Cardiac septum (tissue), 1 donor: Measurements from ENCODE around the gene ATXN3. TPM values are rescaled to one million over a fixed set of nuclear protein-coding genes. Genes with fewer than 3 reads are reported as not detected.
A peak's percentile ranks its signal among the peaks of the same experiment; 100 is the strongest.
"Not testable (repeated sequence)": the region's sequence is repeated elsewhere in the genome, so short reads cannot be mapped to it uniquely, and the experiment has no call there.

Experiments
- DNase-seq: peaks from one replicate; pipeline ENCODE4 v3.0.0-alpha.2; 2020; ENCODE audit warnings: low spot score
- intact Hi-C: fragments of 100-400 bp; cut with DNase I; formaldehyde crosslinking; loops from one replicate; pipeline ENCODE4 v1.14.0; 2022
- total RNA-seq: library from RNA; stranded (reverse); fragmentation: NEBNext Ultra II Directional; extraction: Animal tissue kit (Norgen Biotek cat#: 25700); gene quantifications from one replicate; pipeline ENCODE4 v1.2.1, GENCODE V29; 2021
- donor health status: DM: no; HTN: no; CAD: no.

The ATXN3 gene
- total RNA-seq, 1 donor from 2014 or later: 17.6 TPM

- DNase-seq: no peak
- intact Hi-C loops: no loop called here
Measured at GRCh38 chr14:92093320-92093719, 13.1 kb downstream of the ATXN3 start.

DNA sequence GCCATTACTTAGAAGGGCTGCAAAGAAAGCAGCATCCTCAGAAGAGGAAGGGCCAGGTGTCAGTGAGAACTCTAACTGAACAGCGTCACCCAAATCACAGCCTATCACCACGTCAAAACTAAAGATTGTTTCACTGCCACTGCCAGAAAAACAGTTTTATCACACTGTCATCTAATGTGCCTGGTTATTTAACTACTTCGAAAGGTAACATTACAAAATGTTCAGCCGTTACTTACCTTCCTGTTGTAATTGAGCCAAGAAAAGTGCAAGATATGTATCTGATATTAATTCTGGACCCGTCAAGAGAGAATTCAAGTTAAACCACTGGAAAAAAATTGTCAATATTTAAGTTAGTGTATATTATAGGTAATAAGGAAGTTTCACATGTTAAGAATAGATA lies 17.9 kb downstream of the ATXN3 start:
- intact Hi-C loops: no loop called here
- DNase-seq: no peak

GRCh38 chr14:92074555-92074954 lies 31.8 kb downstream of the ATXN3 start:
- intact Hi-C loops: no loop called here

DNA sequence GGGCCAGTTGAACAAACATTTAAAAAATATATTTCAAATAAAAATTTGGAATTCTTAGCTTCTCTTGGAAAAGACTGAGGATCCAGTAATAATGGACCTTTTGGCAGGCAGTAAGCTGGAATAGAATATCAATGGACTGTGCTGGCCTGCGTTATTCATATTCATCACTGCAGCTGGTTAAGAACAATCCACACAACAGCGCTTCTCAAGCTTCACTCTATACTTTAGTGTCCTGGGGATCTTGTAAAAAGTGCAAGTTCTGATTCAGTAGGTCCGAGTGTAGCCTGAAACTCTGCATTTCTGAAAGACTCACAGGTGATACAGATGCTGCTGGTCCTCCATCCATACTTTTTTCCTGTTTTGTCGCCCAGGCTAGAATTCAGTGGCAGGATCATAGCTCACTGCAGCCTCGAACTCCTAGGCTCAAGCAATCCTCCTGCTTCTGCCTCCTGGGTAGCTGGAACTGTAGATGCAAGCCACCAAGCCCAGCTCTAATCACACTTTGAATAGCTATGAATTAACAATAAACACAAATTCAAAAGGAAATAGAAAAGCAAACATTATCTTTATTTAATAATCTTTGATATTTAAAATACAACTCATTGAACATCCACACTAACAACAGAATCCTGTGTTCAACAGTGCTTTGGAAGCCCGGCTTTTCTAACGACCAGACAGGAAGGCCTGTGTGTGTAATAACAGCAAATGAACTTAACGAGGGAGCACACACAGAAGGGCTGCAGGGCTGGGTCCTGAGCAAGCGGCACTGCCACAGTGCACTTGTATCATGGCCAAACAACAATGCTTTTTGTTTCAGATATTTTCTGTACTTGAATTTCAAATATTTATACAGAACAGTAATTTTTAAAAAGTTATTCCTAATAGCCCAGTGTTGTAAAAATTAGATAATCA lies 48.1 kb downstream of the ATXN3 start:
- intact Hi-C loops: no loop called here
- DNase-seq: no peak

More at GRCh38 chr14:92074555-92074954, 31.8 kb downstream of the ATXN3 start:
- no peak for DNase-seq

DNA sequence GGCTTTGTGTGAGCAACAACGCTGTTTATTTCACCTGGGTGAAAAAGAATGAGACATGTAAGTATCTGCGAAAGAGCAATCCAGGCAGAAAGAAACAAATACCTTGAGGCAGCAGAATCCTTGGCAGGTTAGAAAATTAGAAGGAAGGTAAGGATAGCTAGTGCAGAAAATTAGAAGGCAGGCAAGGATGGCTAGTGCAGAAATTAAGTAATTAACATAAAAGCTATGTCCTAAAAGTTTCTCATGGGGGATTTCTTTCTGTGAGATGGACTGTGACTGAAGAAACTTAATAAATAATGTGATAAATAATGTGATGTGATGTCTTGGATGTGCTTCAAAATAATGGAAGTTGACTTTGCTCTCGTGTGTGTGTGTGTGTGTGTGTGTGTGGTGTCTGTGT lies 56.6 kb downstream of the ATXN3 start:
- intact Hi-C loops: no loop called here

DNA sequence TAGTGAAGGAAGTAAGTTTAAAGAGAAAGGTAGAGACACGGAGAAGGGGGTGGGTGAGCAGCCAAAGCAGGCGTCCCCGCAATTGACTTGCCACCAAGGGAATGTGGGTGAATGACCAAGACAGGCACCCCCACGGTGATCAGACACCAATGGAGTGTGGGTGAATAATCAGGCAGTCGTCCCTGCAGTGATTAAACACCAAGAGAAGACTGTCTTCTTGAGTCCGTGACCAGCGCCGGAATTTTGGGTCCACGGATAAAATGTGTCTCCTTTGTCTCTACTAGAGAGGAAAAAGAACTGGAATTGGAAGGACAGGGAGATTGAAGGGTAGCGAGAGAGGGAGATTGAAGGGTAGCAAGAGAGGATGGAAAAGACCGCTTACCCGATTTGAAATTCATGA lies 57.2 kb downstream of the ATXN3 start:
- intact Hi-C loops, DNase-seq: not testable (repeated sequence)

More for the DNA sequence above, 56.6 kb downstream of the ATXN3 start:
- no peak for DNase-seq

DNA sequence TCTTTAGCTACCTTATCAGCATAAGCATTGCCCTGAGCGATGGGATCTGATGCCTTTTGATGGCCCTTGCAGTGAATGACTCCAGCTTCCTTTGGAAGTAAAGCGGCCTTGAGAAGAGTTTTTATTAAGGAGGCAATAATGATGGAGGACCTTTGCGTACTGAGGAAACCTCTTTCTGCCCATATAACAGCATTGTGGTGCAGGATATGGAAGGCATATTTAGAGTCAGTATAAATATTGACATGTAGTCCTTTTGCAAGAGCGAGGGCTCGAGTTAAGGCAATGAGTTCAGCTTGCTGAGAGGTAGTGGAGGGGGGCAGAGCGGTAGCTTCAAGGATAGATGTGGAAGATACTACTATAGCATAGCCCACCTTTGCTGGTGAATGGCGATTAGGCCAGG lies 60.5 kb downstream of the ATXN3 start:
- intact Hi-C loops, DNase-seq: not testable (repeated sequence)

DNA sequence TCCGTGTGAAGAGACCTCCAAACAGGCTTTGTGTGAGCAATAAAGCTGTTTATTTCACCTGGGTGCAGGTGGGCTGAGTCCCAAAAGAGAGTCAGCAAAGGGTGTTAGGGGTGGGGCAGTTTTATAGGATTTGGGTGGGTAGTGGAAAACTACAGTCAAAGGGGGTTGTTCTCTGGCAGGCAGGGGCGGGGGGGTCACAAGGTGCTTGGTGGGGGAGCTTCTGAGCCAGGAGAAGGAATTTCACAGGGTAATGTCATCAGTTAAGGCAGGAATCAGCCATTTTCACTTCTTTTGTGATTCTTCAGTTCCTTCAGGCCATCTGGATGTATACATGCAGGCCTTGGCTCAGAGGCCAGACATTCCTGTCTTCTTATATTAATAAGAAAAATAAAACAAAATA lies 64.6 kb downstream of the ATXN3 start:
- DNase-seq, intact Hi-C loops: not testable (repeated sequence)

- intact Hi-C loops: no loop called here
- no peak for DNase-seq
Measured at GRCh38 chr14:92041203-92041602, 65.2 kb downstream of the ATXN3 start.

DNA sequence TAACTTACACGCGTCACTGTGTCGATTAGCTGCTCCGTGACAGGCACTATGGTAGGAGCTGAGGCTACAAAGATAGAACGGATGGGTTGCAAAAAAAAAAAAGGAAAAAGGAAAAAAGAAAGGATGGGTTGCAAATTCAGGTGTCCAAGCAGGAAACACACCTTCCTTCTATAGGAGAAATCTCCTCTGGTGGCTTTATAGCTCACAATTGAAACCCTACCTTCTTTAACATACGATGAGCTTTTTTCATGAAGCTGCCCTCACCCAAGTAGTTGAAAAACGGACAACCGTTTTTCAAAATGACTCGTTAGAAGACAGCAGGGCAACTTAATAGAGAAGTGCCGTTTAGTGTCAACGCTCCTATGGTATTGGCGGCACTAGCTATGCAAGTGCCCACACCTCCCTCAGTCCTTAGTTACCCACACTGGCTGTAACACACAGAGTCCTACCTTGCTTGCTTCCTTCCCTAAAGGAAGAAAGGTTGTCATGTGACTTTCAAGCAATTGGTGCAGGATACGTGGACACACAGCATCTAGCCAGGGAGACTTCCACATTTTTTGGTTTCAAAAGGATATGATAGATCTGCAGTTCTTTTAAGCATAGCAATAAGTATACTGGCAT lies 65.8 kb downstream of the ATXN3 start:
- intact Hi-C loops: no loop called here
- no peak for DNase-seq

DNA sequence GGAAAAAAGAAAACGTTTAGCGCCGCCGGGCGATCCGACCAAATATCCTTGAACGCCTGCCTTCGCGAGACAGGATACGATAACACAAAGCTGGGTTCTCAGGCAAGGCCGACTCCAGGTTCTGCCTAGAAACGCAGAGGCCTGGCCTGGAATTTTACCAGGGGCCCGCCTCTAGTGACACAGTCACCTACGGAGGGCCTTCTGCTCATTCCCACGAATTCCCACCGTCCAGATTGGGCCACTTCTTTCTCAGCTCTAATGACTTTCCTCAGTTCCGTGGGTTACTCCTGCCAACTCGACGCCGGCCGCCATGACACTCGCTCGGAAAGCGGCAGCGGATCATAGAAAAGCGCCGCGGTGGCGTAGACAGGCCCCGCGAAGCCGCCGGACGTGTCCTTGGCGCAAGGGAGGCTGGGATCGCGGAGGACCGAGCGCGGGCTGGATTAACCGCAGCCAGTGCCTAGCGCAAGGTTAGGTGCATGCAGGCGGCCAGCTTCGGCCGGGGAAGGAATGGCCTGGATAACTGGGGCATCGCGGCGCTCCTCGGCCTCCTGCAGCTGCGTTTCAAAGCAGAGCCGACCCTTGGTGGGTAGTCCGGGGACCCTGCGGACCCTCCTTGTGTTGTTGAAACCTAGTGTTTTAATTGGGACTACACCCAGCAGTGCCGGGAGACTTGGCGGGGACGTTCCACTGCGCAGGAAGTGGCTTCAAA lies 66.5 kb downstream of the ATXN3 start, which contains the start of gene TRIP11:
TSS of gene TRIP11 (minus strand) at position 341 of the 712 bp plus-strand sequence. CDS start 374 bp downstream, outside the sequence.
- peak; percentile 97 for DNase-seq
- intact Hi-C loops: loop anchor here (1.0 to 5.0 kb wide), 2 partner anchors 66 to 82 kb away; partner anchors contain the start of genes ATXN3, CPSF2 and NDUFB1

- DNase-seq: no peak
- intact Hi-C loops: loop anchor here (1.0 to 5.0 kb wide), 2 partner anchors 67 to 83 kb away; partner anchors contain the start of genes ATXN3, CPSF2 and NDUFB1
Measured at GRCh38 chr14:92039063-92039718, 67.2 kb downstream of the ATXN3 start.

DNA sequence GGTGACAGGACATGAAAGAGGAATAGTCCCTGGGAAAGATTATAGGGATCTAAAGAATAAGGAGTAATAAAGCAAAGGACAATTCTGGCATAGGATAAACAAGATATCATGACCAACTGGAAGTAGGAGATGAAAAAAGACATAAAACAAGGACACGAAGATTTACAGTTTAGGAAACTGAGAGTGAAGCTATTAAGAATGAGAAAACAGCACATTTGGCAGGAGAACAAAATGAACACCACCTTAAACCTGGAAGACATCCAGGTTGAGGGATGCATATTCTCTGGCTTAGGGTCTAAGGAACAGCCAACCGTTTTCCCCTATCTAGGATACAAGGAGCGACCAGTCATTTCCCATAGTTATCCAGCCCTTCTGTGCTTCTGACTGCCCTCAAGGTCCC lies 68.4 kb downstream of the ATXN3 start:
- intact Hi-C loops: loop anchor here (5.0 kb wide), 1 partner anchor 84 kb away; the partner anchor contains the start of genes CPSF2 and NDUFB1
- no peak for DNase-seq

GRCh38 chr14:92035890-92036289 lies 70.5 kb downstream of the ATXN3 start:
- DNase-seq: no peak
- intact Hi-C loops: loop anchor here (5.0 kb wide), 1 partner anchor 86 kb away; the partner anchor contains the start of genes CPSF2 and NDUFB1

DNA sequence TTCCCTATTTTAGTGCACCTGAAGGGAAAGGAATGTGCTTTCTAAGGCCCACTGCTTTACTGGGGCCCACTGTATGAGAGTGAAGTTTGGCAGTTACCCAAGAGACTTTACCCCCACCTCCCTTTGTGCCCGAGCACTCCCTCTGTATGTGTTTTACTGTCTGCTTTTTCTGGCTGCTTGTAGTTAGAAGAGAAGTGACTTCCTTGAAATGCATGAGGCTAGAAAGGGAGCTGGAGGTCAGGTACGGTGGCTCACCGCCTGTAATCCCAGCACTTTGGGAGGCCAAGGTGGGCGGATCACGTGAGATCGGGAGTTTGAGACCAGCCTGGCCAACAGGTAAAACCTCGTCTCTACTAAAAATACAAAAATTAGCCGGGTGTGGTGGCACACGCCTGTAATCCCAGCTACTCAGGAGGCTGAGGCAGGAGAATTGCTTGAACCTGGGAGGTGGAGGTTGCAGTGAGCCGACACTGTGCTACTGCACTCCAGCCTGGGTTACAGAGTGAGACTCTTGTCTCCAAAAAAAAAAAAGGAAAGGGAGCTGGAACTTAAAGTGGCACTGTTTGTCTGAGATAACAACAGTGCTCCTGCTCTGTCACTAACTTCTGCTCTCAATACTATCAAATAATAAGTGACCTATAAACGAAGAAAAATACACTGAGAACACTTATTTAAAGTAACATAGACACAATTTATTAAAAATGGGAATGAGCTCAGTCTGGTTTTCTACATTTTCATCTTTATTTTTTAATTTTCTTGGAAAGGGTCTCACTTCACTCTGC lies 72.3 kb downstream of the ATXN3 start:
- DNase-seq: no peak
- intact Hi-C loops: no loop called here

DNA sequence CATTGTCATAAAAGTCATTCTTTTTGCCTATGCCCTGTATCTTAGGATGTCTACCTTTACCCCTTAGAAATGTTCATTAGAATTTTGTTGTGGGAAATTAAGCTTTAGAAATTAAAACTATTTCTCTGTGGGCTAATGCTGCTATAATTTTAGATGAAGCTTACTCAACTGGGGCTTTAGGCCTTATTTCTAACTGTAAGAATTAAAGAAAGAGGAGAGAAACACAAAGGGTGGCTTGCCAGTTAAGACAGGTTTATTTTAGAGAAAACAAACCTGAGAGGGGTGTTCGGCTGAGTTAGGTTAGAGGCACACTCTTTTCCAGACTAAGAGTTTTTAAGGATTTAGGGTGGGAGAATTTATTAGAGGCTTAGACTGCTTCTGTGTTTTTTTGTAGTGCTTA lies 72.9 kb downstream of the ATXN3 start:
- intact Hi-C loops: no loop called here
- no peak for DNase-seq

GRCh38 chr14:92026548-92027190 lies 79.7 kb downstream of the ATXN3 start:
- no peak for DNase-seq
- intact Hi-C loops: no loop called here

DNA sequence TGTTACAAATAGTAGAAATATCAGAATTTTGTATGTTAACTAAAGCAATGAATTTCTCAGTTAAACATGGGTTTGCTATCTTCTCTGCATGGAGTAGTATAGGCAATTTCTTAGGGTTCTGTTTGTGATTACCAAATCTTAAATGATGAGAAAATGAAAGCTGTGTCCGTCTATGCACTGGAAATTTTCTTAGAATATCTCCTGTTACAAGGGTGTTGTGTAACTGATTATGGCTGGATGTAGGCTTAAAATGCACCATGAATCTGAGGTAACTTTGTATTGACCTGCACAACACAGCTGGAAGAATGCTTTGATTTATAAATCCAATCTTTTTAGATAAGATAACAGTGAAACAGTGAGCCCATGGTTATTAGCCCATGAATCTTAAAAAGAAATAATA lies 84.3 kb downstream of the ATXN3 start:
- DNase-seq: no peak
- intact Hi-C loops: no loop called here
